H1 (cell line): ENCODE results near the gene USH1C. TPM values are rescaled to one million over a fixed set of nuclear protein-coding genes. Genes with fewer than 3 reads are reported as not detected.

Experiments
- BCL11A ChIP-seq, 2 experiments: IDR thresholded peaks; one replicate each; pipeline ENCODE4 v1.6.1; 2011; ENCODE audit warnings: low read depth in 2 of 2, low read length in 2 of 2, mild to moderate bottlenecking in 2 of 2
- CHD7 ChIP-seq: fragments of 300-600 bp; sonication (generic); IDR thresholded peaks from 2 replicates; pipeline ENCODE4 v1.7.1; 2012; ENCODE audit warnings: low read length, moderate library complexity, mild to moderate bottlenecking, inconsistent platforms; ENCODE audit not compliant: insufficient replicate concordance
- E2F6 ChIP-seq: IDR thresholded peaks from 2 replicates; pipeline ENCODE4 v1.6.1; 2012; ENCODE audit warnings: inconsistent platforms
- KDM1A ChIP-seq: fragments of 200-600, 300-600 bp; sonication (generic); IDR thresholded peaks from 2 replicates; pipeline ENCODE4 v1.7.1; 2016; ENCODE audit warnings: mild to moderate bottlenecking, low read length, borderline replicate concordance
- SIX5 ChIP-seq: IDR thresholded peaks from 2 replicates; pipeline ENCODE4 v1.6.1; 2011; ENCODE audit warnings: mild to moderate bottlenecking, low read depth, low read length
- polyA plus RNA-seq, 7 experiments: library from polyadenylated mRNA; depleted of rRNA in 3 of 7; stranded (reverse) in 5 of 7; unstranded in 2 of 7; fragments of >200 nt in 5 of 7; fragments of 200-250 nt in 2 of 7; gene quantifications; 1 replicate in 5 of 7; 2 replicates in 1 of 7; 4 replicates in 1 of 7; pipeline versions ENCODE4 v1.2.1 to v1.2.3, GENCODE V29; 2011 to 2013; ENCODE audit warnings: missing spikeins in 2 of 7, mixed read lengths in 2 of 7
- total RNA-seq: library from RNA; stranded (reverse); fragmentation: NEBNext Ultra II Directional; extraction: Animal tissue kit (Norgen Biotek cat#: 25700); gene quantifications from 2 replicates; pipeline ENCODE4 v1.2.1, GENCODE V29; 2021
- TF ChIP-seq, protein P1 (sequence below): IDR thresholded peaks from 2 replicates; pipeline ENCODE4 v1.6.1; 2012; ENCODE audit warnings: inconsistent platforms
- TF ChIP-seq, protein P2 (sequence below): IDR thresholded peaks from 2 replicates; pipeline ENCODE4 v1.6.1; 2012; ENCODE audit warnings: low read length, inconsistent platforms

The USH1C gene
- total and polyA plus RNA-seq, 2 of the 8 experiments (the other 6 are each of a cell fraction or from before 2014, with no cell fraction given) = 1.3 to 1.6 TPM

DNA sequence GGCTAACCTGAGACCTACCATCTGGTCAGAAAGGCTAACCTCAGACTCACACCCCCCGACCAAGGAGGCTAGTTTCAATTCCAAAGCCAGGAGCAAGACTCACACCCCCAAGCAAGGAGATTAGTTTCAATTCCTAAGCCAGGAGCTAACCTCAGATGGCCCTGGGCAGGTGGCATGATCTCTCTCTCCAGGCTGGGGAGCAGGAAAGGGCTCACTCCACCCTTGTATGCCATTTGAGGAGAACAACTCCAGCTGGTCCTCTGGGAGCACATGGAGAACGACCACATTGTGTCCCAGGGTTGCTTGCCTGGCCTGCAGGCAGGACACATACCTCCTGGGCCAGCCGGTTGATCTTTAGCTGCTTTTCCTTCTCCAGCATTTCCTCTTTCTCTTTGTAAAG, 32.6 kb downstream of the USH1C start (continued):
- TF ChIP-seq CHD7 (no peak), E2F6 (no peak), SIX5 (no peak), KDM1A (no peak), BCL11A (IDR thresholded peaks at IDR 0.05; ENCODE audit: low read depth in 2 of 2, low read length in 2 of 2) (no peak)
- TF ChIP-seq, protein P1, sequence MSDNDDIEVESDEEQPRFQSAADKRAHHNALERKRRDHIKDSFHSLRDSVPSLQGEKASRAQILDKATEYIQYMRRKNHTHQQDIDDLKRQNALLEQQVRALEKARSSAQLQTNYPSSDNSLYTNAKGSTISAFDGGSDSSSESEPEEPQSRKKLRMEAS = no peak
- TF ChIP-seq, protein P2, sequence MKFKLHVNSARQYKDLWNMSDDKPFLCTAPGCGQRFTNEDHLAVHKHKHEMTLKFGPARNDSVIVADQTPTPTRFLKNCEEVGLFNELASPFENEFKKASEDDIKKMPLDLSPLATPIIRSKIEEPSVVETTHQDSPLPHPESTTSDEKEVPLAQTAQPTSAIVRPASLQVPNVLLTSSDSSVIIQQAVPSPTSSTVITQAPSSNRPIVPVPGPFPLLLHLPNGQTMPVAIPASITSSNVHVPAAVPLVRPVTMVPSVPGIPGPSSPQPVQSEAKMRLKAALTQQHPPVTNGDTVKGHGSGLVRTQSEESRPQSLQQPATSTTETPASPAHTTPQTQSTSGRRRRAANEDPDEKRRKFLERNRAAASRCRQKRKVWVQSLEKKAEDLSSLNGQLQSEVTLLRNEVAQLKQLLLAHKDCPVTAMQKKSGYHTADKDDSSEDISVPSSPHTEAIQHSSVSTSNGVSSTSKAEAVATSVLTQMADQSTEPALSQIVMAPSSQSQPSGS = no peak
